ENCODE measurements around the gene TCHHL1.

DNA sequence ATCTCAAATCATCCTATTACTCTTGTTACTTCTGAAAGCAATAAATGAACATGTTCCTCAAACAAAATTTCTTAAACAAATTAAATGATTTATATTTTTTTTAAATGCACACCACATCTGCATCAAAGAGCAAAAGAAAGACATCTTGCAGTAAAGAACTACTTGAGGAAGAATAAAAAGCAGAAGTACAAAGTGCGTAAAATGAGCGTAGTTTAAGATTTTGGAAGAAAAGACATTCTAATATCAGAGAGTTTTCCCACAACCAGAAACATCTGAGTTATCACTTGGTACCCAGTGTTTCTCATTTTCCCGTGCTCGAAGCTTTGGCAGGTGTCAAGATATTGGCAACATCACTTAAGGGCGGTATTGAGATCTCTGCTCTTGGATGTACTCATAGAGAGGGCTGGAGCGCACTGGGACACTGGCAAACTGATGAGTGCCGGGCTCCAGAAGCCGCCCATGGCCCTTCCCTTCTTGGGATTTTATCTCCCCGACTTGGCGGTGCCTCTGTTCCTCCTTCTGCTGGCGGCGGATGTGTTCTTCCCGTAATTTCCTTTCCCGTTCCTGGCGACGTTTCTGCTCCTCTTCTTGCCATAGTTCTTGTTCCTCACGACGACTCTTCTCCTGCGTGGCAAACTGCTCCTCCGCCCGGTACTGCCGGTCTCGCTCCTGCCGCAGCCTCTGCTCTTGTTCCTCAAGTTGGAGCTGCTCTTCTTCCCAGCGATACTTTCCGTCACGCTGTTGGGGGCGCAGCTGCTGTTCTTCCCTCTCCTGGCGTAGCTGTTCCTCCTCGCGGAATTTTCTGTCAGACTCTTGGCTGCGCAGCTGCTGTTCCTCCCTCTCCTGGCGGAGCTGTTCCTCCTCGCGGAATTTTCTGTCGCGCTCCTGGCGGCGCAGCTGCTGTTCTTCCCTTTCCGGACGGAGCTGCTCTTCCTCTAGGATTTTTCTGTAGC is 18.4 kb upstream of the TCHHL1 start:
- no peak for TF ChIP-seq POLR2AphosphoS5 (IDR thresholded peaks at IDR 0.05; ENCODE audit: low read depth, low read length)
- TF ChIP-seq POLR2A (IDR thresholded peaks at IDR 0.05; ENCODE audit: low read depth, low read length): no peak
- no peak for TF ChIP-seq TAF1 (IDR thresholded peaks at IDR 0.05; ENCODE audit: borderline replicate concordance, low read depth, low read length)
